Renal cortex interstitium (tissue), 11 donors: ENCODE results near the gene MYO15B. TPM values are rescaled to one million over a fixed set of nuclear protein-coding genes. Genes with fewer than 3 reads are reported as not detected.
"Not testable (repeated sequence)": the region's sequence is repeated elsewhere in the genome, so short reads cannot be mapped to it uniquely, and the experiment has no call there.

ENCODE experiments used
- DNase-seq, 11 donors: peaks; one replicate each; pipeline ENCODE4 v3.0.0-alpha.2; 2013; ENCODE audit warnings: low read depth in 9 of 11, low spot score in 4 of 11; ENCODE audit errors: extremely low read depth in 1 of 11
- polyA plus RNA-seq, 3 donors: library from polyadenylated mRNA; unstranded; fragments of 120-200 nt; gene quantifications; one replicate each; pipeline ENCODE4 v1.2.1, GENCODE V29; 2013; ENCODE audit not compliant: insufficient read length in 3 of 3

The MYO15B gene
- polyA plus RNA-seq, 3 donors: 123 to 286 (median 163) TPM

DNA sequence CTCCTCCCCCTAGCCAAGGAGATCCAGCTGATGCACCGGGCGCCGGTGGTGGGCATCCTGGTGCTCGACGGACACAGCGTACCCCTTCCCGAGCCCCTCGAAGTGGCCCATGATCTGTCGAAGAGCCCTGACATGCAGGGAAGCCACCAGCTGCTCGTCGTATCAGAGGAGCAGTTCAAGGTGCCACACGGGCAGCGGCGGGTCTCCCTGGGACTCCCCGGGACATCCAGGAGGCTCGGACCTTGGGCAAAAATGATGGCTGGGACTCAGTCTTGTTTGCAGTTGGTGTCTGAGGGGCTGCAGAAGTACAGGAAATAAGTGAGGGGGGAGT, 15.8 kb upstream of the MYO15B start:
- DNase-seq: no peak

DNA sequence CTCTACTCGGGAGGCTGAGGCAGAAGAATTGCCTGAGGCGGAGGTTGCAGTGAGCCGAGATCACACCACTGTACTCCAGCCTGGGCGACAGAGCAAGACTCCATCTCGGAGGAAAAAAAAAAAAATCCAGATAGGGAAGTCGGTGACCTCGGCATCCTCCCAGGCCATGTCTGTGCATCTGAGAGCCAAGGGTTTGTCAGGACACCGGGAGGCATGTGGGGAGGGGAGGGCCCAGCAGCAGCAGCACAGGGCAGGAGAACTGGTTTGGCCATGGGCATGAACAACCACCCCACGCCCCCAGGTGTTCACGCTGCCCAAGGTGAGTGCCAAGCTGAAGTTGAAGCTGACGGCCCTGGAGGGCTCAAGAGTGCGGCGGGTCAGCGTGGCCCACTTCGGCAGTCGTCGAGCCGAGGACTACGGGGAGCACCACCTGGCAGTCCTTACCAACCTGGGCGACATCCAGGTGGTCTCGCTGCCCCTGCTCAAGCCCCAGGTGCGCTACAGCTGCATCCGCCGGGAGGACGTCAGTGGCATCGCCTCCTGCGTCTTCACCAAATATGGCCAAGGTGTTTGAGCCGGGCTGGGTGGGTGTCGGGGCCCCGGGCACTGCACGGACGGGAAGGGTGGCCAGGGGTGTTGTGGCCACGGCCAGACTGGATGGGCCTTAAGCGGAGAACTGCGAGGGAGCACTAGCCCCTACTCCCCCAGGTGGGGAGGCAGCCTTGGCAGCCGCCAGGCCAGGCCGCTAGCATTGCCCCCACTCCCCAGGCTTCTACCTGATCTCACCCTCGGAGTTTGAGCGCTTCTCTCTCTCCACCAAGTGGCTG, 14.7 kb upstream of the MYO15B start:
- DNase-seq: no peak

DNA sequence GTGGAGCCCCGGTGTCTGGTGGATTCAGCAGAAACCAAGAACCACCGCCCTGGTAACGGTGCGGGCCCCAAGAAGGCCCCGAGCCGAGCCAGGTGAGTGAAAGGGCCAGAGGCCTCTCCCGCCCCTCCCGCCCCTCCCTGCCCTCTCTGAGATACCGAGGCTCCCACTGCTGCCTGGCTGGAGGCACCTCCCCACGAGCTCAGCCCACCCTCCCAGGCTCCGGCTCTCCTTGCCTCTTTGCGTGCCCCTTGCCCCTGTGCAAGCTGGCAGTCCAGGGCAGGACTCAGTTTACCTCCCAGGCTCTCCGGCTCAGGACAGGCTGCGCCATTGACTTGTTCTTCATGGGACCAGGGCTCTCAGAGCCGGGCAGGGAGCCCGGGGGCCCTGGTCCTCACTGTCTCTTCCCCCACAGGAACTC, 14.1 kb upstream of the MYO15B start:
- no peak for DNase-seq

- no peak for DNase-seq
These were observed 13.6 kb upstream of the MYO15B start for GRCh38 chr17:75573994-75574393.

GRCh38 chr17:75574404-75575036, 13.1 kb upstream of the MYO15B start:
- DNase-seq: no peak

GRCh38 chr17:75575197-75575596, 12.4 kb upstream of the MYO15B start:
- no peak for DNase-seq

DNA sequence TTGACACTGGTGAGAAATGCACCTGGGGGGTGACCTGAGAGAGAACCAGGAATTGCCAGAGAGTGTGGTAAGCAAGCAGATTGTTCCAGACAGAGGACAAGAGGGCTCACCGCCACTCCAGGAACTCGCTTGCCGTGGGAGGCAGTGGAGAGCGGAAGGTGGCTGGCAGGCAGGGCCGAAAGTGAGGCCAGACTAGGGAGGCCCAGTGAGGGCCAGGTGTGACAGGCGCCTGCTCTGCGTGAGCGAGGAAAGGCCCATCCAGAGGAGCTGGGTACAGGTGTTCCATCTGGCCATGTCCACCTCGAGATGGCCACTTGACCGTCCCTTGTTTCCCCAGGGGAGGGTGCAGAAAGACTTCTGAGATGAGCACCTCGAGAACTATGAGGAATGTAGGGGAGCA, 11.9 kb upstream of the MYO15B start:
- DNase-seq: no peak

DNA sequence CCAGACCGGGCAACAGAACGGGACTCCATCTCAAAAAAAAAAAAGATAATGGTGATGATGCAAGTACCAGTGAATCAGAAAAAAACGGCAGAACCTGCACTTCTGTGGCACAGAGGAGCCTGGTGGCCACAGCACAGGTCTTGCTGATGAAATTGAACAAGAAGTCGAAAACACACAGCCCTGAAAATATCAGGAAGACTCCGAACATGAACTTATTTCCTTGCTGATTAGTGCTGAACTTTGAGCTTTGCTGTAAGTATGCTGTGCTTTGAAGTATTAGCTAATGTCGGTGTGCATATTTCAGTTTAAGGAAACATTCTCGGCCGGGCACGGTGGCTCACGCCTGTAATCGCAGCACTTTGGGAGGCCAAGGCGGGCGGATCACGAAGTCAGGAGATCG, 10.9 kb upstream of the MYO15B start:
- no peak for DNase-seq

- not testable (repeated sequence) for DNase-seq
These were observed 6.4 kb upstream of the MYO15B start for GRCh38 chr17:75581121-75581725.

DNA sequence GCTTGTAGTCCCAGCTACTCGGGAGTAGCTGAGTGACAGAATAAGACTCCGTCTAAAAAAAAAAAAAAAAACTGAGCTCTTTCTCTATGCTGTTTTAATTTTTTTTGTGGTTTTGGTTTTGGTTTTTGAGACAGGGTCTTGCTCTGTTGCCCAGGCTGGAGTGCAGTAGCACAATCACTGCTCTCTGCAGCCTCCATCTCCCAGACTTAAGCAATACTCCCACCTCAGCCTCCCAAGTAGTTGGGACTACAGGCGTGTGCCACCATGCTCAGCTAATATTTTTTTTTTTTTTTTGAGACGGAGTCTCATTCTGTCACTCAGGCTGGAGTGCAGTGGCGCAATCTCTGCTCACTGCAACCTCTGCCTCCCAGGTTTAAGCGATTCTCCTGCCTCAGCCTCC, 4.4 kb upstream of the MYO15B start:
- DNase-seq: not testable (repeated sequence)

- DNase-seq: no peak
These were observed 2.8 kb upstream of the MYO15B start for GRCh38 chr17:75584849-75585175.

DNA sequence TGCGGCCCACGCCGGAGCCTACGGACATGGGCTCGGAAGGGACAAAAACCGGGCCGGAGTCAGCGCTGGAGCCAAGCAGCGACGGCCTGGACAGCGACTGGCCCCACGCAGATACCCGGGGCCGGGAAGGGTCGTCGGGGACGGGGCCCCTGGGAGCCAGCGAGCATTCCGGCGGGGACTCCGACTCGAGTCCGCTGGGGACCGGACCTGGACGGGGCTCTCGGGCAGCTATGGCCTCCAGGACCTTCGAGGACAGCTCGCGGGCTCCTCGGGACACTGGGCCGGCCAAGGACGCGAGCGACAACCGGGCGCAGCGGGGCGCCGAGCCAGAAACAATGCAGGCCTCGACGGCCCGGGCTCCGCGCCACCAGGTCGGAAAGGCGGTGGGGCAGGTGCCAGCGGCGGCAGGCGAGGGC, 1.0 kb downstream of the MYO15B start:
- DNase-seq: peak in 6 of 11 donors; percentile 10 to 34 (median 26)

GRCh38 chr17:75589012-75589918, 1.7 kb downstream of the MYO15B start:
- peak; percentile 74 to 91 (median 90) for DNase-seq

DNA sequence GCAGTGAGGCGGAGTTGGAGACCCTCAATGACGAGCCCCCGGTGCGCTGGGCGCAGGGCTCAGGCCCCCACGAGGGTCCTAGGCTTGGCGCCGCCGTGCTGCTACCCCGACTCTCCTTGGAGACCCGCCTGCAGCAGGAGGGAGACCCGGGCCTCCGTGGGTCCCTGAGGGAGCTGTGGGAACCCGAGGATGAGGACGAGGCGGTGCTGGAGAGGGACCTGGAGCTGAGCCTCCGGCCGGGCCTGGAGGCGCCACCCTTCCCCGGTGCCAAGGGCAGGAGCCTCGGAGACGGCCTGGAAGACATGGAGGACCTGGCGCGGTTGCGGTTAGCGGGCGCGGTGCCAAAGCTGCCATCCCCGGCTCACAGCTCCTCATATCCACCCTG, 2.3 kb downstream of the MYO15B start:
- no peak for DNase-seq

DNA sequence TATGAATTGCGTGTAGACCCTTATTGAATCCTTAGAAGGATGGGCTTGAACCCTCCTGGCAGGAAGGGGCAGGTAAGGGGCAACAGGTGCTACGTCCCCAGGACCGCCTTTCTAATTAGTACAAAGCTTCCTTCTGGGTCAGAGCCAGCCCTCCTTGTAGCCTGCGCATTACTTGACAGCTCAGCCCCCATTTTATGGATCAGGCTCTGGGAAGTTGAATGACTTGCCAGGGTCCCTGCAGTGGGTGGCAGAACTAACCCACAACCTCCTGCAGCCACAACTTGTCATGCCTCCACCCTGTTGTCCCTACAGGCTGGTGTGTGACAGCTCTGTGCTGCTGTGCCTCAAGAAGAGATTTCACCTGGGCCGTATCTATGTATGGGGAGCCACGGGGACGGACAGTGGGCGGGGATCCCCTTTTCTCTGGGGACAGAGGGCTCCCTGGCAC, 2.7 kb downstream of the MYO15B start:
- DNase-seq: no peak

DNA sequence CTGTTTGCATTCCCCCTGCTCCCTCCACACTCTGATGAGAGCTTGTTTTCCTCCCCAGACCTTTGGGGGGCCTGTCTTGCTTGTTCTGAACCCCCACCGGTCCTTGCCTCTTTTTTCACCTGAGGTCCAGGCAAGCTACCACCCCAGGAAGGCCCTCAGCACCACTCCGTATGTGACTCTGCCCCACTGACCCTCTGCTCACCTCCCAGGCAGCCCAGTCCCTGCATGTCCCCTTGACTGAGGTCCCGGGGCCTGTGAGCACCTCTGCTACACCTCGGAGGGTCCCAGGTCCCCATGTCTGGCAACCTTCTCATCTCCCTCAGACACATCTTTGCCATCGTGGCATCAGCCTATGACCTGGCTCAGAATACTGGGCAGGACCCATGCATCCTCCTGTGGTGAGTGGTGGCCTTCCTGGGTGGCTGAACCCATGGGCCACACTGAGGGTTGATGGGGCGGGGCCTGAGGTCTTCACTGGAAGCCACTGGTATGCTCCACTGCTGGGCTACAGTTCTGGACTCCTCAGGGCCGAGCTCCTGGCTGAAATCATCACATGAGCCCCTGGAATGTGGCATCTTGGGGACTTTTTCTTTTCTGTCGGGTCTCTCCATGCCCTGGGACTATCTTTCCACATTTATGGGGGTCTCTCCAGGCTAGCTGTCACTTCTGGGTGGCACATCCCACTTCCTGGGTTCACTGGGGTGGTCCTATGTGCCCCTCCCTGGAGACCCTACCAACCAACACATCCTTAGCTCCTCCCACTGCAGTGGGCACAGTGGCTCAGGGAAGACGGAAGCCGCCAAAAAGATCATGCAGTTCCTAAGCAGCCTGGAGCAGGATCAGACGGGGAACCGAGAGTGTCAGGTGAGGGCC, 3.5 kb downstream of the MYO15B start:
- DNase-seq: no peak

DNA sequence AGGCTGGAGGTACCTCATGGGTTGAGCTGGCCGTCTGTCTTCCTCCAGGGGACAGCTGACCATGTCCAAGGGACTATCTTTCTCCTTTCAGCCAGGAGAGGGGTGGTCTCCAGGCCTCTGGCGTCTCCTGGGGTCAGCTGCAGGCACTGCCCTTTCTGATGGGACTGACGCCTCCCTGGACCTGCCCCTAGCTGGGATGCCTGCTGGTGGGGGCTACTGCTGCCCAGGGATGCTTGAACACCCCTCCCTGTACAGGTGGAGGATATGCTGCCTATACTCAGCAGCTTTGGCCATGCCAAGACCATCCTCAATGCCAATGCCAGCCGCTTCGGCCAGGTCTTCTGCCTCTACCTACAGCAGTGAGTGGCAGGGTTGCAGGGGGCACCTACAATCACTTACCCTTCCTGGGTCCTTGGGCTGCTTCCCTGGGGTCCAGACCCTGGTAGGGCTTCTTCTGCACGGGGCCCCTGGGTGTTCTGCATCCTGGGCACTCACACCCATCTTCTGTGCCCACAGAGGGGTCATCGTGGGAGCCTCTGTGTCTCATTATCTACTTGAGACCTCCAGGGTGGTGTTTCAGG, 4.2 kb downstream of the MYO15B start:
- DNase-seq: no peak

- DNase-seq: no peak
These were observed 4.9 kb downstream of the MYO15B start for GRCh38 chr17:75592348-75593020.
